DMS153 (cell line): ENCODE data around the gene TMPRSS9.
"Not testable (repeated sequence)": the region's sequence is repeated elsewhere in the genome, so short reads cannot be mapped to it uniquely, and the experiment has no call there.

Experiments
- DNase-seq: peaks from one replicate; lab custom pipeline; 2025; lab: John Stamatoyannopoulos, UW

Gene TMPRSS9

DNA sequence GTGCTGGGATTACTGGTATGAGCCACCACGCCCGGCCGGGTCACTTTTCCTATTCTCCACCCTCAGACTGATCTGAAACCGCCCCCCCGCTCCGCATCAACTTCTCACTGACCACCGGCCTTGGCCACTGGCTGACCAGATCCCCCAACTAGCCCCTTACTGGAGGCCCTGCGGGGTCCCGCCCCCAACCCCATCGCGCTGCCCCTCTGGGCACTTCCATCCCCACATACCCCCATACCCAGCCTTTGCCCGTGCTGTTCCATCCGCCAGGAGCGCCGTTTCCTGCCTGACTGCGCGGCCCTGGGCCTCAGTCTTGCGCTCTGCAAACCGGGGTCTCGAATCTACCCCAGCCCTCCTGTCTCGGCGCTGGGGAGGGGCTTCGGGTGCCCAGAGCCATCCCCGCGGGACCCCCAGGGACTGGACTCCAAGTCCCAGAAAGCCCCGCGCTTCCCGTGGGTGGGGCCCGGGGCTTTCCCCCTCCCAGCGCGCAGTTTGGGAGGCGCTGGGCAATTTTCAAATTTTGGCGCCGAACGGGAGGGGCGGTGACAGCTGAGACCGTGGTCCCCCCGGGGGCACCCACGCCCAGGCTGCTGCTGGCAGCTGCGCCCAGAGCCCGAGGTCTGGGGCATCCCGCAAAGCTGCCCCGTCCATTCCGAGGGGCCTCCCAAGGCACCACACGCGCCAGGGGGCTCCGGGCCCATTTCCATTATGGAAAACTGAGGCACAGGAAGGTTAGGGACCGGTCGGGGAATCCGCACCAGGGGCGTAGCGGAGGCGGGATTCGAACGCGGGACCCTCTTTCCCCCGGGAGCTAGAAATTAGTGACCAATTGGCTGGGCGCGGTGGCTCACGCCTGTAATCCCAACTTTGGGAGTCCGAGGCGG, 101.9 kb downstream of the TMPRSS9 start:
- peak; percentile 55 for DNase-seq

DNA sequence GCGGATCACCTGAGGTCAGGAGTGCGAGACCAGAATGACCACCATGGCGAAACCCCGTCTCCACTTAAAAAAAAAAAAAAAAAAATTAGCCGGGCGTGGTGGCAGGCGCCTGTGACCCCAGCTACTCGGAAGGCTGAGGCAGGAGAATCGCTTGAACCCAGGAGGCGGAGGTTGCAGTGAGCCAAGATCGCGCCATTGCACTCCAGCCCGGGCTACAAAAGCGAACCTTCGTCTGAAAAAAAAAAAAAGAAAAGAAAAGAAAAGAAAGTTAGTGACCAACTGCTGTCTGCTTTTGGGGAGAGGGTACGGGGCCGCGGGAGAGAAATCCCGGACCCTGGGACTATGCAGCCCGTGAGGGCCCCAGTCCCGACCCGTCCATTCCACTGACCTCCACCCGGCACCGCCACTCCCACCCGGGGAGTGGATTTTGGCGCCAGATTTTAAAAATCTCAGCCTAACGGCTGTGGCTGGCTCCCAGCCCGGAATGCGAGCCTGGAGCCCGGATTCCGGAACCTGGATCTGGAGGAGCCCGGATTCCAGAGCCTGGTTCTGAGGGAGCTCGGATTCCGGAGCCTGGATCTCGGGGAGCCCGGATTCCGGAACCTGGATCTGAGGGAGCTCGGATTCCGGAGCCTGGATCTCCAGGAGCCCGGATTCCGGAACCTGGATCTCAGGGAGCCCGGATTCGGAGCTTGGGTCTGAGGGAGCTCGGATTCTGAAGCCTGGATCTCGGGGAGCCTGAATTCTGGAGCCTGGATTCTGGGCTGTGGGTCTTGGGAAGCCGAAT, 102.8 kb downstream of the TMPRSS9 start:
- peak; percentile 65 for DNase-seq

DNA sequence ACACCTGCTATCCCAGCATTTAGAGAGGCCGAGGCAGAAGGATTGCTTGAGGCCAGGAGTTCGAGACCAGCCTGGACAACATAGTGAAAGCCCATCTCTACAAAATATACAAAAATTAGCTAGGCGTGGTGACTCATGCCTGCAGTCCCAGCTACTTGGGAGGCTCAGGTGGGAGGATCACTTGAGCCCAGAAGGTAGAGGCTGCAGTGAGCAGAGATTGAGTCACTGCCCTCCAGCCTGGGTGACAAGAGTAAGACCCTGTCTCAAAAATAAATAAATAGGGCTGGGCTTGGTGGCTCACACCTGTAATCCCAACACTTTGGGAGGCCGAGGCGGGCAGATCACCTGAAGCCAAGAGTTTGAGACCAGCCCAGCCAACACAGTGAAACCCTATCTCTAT, 103.6 kb downstream of the TMPRSS9 start:
- not testable (repeated sequence) for DNase-seq

DNA sequence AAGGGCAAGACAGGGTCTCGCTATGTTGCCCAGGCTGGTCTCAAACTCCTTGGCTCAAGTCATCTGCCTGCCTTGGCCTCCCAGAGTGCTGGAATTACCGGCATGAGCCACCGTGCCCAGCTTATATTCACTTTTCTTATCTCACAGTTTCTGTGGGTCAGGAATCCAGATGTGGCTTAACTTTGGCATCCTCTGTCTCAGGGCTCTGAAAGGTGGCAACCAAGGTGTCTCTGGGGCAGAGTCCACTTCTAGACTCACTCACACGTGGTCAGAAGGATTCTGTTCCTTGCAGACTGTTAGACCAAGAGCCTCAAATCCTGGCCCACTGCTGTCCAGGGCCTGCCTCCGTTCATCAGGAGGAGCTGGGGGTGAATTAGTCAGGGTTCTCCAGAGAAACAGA, 104.3 kb downstream of the TMPRSS9 start:
- DNase-seq: no peak

DNA sequence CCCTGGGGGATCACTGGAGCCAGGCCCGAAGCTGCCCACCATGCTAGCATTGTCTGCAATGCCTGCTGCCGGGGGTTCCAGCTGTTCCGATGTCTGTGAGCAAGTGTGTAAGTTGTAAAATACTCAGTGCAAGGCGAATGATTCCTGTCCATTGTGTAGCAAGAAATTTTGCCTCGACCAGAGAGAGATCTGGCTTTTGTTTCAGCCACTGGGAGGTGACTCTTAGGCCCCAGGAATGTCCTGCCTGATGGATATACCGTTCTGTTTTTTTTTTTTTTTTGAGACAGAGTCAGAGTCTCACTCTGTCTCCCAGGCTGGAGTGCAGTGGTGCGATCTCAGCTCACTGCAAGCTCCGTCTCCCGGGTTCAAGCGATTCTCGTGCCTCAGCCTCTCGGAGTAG, 108.5 kb downstream of the TMPRSS9 start:
- DNase-seq: no peak

DNA sequence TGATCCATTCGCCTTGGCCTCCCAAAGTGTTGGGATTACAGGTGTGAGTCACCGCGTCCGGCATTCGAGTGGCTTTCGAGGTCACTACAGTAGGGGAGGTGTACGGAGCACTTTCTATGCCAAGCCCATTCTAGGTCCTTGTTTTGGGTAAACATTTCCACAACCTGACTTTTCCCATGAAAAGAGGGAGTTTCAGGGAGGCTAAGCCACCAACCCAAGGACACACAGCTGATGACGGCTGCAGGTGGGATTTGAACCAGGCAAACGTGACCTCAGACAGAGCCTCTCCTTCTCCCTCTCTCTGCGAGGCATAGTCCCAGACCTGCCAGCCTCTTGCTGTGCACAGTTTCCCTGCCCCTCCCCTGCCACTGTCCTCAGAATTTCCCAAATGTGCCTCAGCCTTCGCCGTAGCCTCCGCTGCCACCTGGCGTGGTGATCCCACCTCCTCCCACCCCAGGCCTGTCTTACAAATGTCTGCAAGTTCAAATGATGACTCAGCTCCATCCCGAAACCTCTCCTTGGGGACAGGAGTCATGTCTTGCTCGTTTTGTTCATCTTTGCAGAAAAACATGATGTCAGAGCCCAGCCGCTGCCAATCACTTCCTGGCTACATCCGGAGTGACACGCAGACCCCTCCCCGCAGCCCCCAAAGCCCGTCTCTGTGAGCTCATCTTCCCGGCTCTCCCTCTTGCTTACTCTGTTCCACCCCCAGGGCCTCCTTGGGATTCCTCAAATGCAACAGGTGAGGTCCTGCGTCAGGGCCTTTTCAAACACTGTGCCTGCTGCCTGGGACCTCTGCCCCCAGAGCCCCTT, 109.2 kb downstream of the TMPRSS9 start:
- DNase-seq: no peak

DNA sequence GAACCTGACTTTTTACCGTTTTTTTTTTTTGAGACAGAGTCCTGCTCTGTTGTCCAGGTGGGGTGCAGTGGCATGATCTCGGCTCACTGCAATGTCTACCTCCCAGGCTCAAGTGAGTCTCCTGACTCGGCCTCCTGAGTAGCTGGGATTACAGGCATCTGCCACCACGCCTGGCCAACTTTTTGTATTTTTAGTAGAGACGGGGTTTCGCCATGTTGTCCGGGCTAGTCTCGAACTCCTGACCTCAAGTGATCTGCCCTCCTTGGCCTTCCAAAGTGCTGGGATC, 109.8 kb downstream of the TMPRSS9 start:
- DNase-seq: not testable (repeated sequence)

DNA sequence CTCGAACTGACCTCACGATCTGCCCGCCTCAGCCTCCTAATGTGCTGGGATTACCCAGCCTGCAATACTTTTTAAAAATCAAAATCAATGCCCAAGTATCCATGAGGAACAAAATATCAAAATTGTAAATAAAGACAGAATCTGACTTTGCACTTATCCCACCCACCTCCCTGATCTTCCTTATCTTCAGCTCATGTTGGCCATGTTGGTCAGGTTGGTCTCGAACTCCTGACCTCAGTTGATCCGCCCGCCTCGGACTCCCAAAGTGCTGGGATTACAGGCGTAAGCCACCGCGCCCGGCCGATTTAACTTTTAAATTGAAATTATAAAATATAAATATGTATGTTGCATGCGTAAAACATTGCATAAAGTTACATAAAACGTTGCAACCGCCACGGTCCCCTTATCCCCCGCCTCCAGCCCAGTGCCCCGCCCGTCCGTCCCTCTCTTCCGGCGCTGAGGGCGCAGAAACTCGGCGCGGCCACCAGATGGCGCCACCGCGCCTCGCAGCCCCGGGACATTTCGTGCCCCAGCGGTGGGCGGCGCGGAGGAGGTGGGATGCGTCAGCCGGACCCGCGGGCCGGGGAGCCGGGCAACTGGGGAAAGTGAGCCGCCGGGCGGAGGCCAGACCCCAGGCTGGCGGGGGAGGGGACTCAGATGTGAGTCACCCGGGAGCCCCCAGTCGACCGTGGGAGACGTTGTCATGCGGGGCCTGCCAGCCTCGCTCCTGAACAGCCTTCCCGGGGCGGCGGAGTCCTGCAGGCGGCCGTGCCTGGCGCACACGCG, 114.4 kb downstream of the TMPRSS9 start:
- DNase-seq: peak; percentile 65

DNA sequence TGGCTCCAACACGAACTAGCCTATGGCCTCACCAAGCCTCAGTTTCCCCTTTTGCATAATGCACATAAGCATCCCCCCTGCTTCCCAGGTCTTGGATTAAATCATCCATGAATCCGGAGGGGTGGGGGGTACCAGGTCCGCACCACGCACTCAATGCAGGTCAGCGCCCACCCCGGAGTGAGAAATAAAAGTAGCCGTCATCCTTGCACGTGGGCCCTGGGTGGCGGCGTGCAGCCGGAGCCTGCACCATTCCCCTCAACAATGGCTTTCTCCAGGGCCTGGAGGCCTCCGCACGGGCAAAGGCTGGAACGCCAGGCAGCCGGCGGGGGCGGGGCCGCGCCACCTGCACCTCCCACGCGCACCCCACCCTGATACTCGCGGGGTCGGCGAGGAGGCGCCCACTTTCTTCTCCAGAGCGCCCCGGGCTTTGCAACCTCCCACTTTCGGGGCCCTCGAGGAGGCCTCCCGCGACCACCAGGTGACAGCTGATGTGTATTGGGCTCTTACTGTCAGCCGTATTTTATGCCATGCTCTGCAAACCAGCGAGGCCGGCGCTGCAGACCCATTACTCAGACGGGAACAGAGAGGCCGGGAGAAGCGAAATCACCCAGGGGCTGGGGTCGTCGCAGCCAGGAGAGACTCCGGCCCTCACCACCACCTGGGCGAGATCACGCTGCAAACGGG, 115.1 kb downstream of the TMPRSS9 start:
- DNase-seq: no peak
